Calu3 (cell line): ENCODE results near the gene WDR38. TPM values are rescaled to one million over a fixed set of nuclear protein-coding genes. Genes with fewer than 3 reads are reported as not detected.

Experiments
- BruUV-seq: library from RNA; stranded (reverse); fragments of 400-500 nt; replicated peaks from 2 replicates; lab custom pipeline; 2021; lab: Mats Ljungman, UMichigan
- CTCF ChIA-PET: fragments of 300-600 bp; sonication (Branson Sonifier 250); formaldehyde crosslinking; loops from one replicate; lab custom pipeline; 2022; ENCODE audit warnings: antibody characterized with exemption; lab: Charles Lee
- DNase-seq: peaks from one replicate; pipeline ENCODE4 v3.0.0; 2022
- H3K27ac Mint-ChIP-seq: one replicate; pipeline ENCODE4 v1.8.0; 2022; ENCODE audit warnings: mixed read lengths; ENCODE audit not compliant: unreplicated experiment
- H3K27me3 Mint-ChIP-seq: one replicate; pipeline ENCODE4 v1.8.0; 2022; ENCODE audit warnings: mixed read lengths; ENCODE audit not compliant: unreplicated experiment
- H3K36me3 Mint-ChIP-seq: one replicate; pipeline ENCODE4 v1.8.0; 2022; ENCODE audit warnings: mild to moderate bottlenecking, moderate library complexity, mixed read lengths; ENCODE audit not compliant: insufficient read depth, unreplicated experiment
- H3K4me1 Mint-ChIP-seq: one replicate; pipeline ENCODE4 v1.8.0; 2022; ENCODE audit warnings: mild to moderate bottlenecking, low read depth, mixed read lengths; ENCODE audit not compliant: unreplicated experiment
- H3K4me3 Mint-ChIP-seq: one replicate; pipeline ENCODE4 v1.8.0; 2022; ENCODE audit warnings: mild to moderate bottlenecking, low read depth, moderate library complexity, mixed read lengths; ENCODE audit not compliant: unreplicated experiment
- H3K9me3 Mint-ChIP-seq: one replicate; pipeline ENCODE4 v1.8.0; 2022; ENCODE audit warnings: low read depth, mixed read lengths; ENCODE audit not compliant: unreplicated experiment
- CTCF ChIP-seq: fragments of 200-600 bp; IDR thresholded peaks from one replicate; pipeline ENCODE4 v1.8.0; 2022; ENCODE audit warnings: antibody characterized with exemption; ENCODE audit not compliant: unreplicated experiment
- intact Hi-C: fragments of 100-400 bp; cut with micrococcal nuclease; formaldehyde crosslinking; loops from one replicate; pipeline ENCODE4 v1.10.0; 2022; ENCODE audit not compliant: unreplicated experiment
- total RNA-seq: library from RNA; stranded (reverse); gene quantifications from 2 replicates; pipeline ENCODE4 v1.2.3, GENCODE V29; 2022

Gene WDR38
- total RNA-seq, 1 experiment from 2014 or later, result not detected

GRCh38 chr9:124863371-124863871 is 10.2 kb downstream of the WDR38 start:
- intact Hi-C loops, result no loop called here
- Mint-ChIP-seq H3K4me3 (no peak overlapping the region), H3K27ac (no peak overlapping the region), H3K36me3 (peaks cover 52% of the 10 kb centered on the region), H3K9me3 (no peaks in the 10 kb centered on the region), H3K4me1 (peaks cover 9% of the 10 kb centered on the region), H3K27me3 (no peaks in the 10 kb centered on the region)
- no peak for TF ChIP-seq CTCF
- CTCF ChIA-PET, result interaction anchor here (0.9 kb wide), 1 partner anchor 10 kb away, joined by 3 read pairs; the partner anchor contains the start of gene WDR38
- BruUV-seq, result no TSS peak
- no peak for DNase-seq

GRCh38 chr9:124868511-124869465 is 15.5 kb downstream of the WDR38 start:
- no peaks in the 10 kb centered on the region for H3K9me3 Mint-ChIP-seq
- H3K27me3 Mint-ChIP-seq, result no peaks in the 10 kb centered on the region
- H3K36me3 Mint-ChIP-seq, result peaks cover 42% of the 10 kb centered on the region
- BruUV-seq, result TSS peak; percentile 97
- peaks cover 17% of the 10 kb centered on the region for H3K4me1 Mint-ChIP-seq
- CTCF ChIA-PET, result no interaction called here
- H3K4me3 Mint-ChIP-seq, result peak overlapping the region; percentile 90
- intact Hi-C loops, result no loop called here
- H3K27ac Mint-ChIP-seq, result peak overlapping the region; percentile 77
- no peak for TF ChIP-seq CTCF
- peak; percentile 88 for DNase-seq

DNA sequence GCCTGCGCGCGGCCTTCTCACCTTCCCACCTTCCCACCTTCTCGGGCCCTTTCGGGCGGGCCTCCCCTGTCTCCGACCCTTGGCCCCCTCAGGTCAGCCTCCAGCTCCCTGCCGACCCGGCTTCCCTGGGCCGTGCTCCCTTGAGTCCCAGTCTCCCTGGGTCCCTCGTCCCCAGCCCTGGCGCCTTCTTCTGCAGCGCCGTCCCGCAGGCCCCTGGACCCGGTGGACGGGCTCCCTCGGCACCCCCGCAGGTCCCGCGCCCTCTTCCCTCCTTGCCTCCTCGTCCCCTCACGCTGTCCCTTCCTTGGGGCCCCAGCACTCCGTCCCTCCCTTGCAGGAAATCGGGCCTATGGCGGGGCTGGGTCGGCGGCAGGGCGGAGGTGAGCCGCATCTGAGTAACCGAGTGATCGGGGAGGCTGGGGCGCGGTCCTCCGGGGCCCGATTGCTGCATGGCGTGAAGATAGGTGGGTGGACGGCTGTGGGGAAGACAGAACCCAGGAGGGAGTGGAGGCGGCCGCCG is 16.3 kb downstream of the WDR38 start:
- Mint-ChIP-seq H3K4me1 (peaks cover 17% of the 10 kb centered on the region), H3K36me3 (peaks cover 44% of the 10 kb centered on the region), H3K4me3 (peak overlapping the region; percentile 90), H3K9me3 (no peaks in the 10 kb centered on the region), H3K27ac (no peak overlapping the region), H3K27me3 (no peaks in the 10 kb centered on the region)
- BruUV-seq, result no TSS peak
- no peak for DNase-seq
- no peak for TF ChIP-seq CTCF
- intact Hi-C loops, result no loop called here
- CTCF ChIA-PET, result no interaction called here

DNA sequence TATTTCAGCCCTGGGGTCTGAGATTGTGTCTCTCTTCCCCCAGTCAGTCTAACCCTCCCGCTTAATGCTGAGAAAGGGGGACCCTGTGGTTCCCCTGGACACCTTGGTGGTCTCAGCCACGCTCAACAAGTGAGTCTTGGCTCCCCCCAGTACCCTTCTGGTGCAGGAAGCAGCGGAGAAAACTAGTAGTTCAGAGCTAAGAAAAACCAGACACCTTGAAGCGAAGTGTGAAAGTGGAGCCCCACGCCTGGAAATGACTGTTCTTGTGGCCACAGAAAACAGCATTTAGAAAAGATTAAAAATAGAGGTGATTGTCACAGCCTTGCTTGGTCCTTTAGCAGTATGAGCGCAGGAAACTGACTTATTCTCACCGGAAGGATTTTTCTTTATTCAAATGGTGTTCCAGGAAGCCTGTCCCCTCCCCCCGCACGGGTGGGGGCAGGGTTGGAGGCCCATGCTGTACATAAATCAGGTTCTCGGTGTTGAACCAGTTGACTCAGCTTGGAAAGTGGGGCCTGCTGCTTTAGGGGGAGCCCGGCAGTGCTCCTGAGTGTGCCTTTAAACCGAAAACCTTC is 16.8 kb downstream of the WDR38 start:
- BruUV-seq, result TSS peak; percentile 69
- Mint-ChIP-seq H3K27me3 (no peaks in the 10 kb centered on the region), H3K4me1 (peaks cover 17% of the 10 kb centered on the region), H3K9me3 (no peaks in the 10 kb centered on the region), H3K4me3 (peak overlapping the region; percentile 90), H3K27ac (no peak overlapping the region), H3K36me3 (peaks cover 47% of the 10 kb centered on the region)
- no peak for TF ChIP-seq CTCF
- DNase-seq, result no peak
- intact Hi-C loops, result loop anchor here (1.0 kb wide), 1 partner anchor 24 kb away; no protein-coding TSS in a partner anchor
- CTCF ChIA-PET, result no interaction called here
